SH-SY5Y (cell line): ENCODE data around the gene PGBD2.

ENCODE experiments used
- GATA2 ChIP-seq: IDR thresholded peaks from 2 replicates; pipeline ENCODE4 v1.6.1; 2011; ENCODE audit warnings: mild to moderate bottlenecking, low read depth, low read length
- GATA3 ChIP-seq: IDR thresholded peaks from 2 replicates; pipeline ENCODE4 v1.6.1; 2011; ENCODE audit warnings: low read depth, mild to moderate bottlenecking, low read length, moderate library complexity

GRCh38 chr1:248918131-248918530, 12.1 kb downstream of the PGBD2 start:
- TF ChIP-seq GATA2 (no peak), GATA3 (no peak)
